SK-N-SH (cell line): ENCODE measurements around the gene LGR4. TPM values are rescaled to one million over a fixed set of nuclear protein-coding genes. Genes with fewer than 3 reads are reported as not detected.

Source experiments
- CTCF ChIA-PET: fragments of 300-600, 350-600 bp; formaldehyde crosslinking; extraction: SDS; loops from one replicate; lab custom pipeline; 2021; lab: Yijun Ruan, JAX
- POLR2A ChIA-PET: fragments of 350-600 bp; sonication (Branson Sonifier 250); formaldehyde crosslinking; extraction: SDS; loops from one replicate; lab custom pipeline; 2020; ENCODE audit warnings: antibody characterized with exemption, inconsistent platforms; lab: Yijun Ruan, JAX
- DNase-seq: peaks from one replicate; pipeline ENCODE4 v3.0.0; 2012
- H2AFZ ChIP-seq: fragments of 200-600 bp; sonication (generic); 2 replicates; pipeline ENCODE4 v1.8.1; 2016; ENCODE audit warnings: antibody characterized with exemption, mild to moderate bottlenecking, low read depth
- H3F3A ChIP-seq: fragments of 200-600 bp; sonication (generic); replicated peaks from 2 replicates; pipeline ENCODE3; 2016; ENCODE audit warnings: antibody characterized with exemption, mild to moderate bottlenecking; ENCODE audit not compliant: insufficient read depth
- H3K27ac ChIP-seq, 2 experiments: fragments of 200-500 bp in 1 of 2; fragments of 200-600 bp in 1 of 2; sonication (Bioruptor generic) in 1 of 2; sonication (generic), shearing (Covaris generic) in 1 of 2; 2 replicates each; pipeline versions ENCODE4 v1.5.1 to v1.6.1; 2014 to 2016; ENCODE audit warnings: low read depth in 2 of 2, inconsistent platforms in 1 of 2, low read length in 1 of 2, mild to moderate bottlenecking in 1 of 2, mixed read lengths in 1 of 2
- H3K27me3 ChIP-seq: fragments of 200-600 bp; sonication (generic), shearing (Covaris generic); 2 replicates; pipeline ENCODE4 v1.6.1; 2016; ENCODE audit warnings: mixed run types; ENCODE audit not compliant: insufficient read depth
- H3K36me3 ChIP-seq, 2 experiments: fragments of 200-500 bp in 1 of 2; fragments of 200-600 bp in 1 of 2; sonication (Bioruptor generic) in 1 of 2; sonication (generic) in 1 of 2; replicated peaks in 1 of 2; 2 replicates each; pipeline versions ENCODE3 to v1.5.1; 2014 to 2016; ENCODE audit warnings: low read length in 1 of 2, mild to moderate bottlenecking in 1 of 2; ENCODE audit not compliant: insufficient read depth in 2 of 2, control insufficient read depth in 1 of 2
- H3K4me1 ChIP-seq, 2 experiments: fragments of 200-500 bp in 1 of 2; fragments of 200-600 bp in 1 of 2; sonication (Bioruptor generic) in 1 of 2; sonication (generic), shearing (Covaris generic) in 1 of 2; 2 replicates each; pipeline versions ENCODE4 v1.5.1 to v1.6.1; 2014 to 2016; ENCODE audit warnings: low read depth in 1 of 2, low read length in 1 of 2, mixed run types in 1 of 2; ENCODE audit not compliant: insufficient read depth in 2 of 2, control insufficient read depth in 1 of 2
- H3K4me2 ChIP-seq: fragments of 200-600 bp; sonication (generic), shearing (Covaris generic); 2 replicates; pipeline ENCODE4 v1.6.1; 2017; ENCODE audit warnings: mixed run types
- H3K4me3 ChIP-seq, 2 experiments: fragments of 200-500 bp in 1 of 2; fragments of 200-600 bp in 1 of 2; sonication (Bioruptor generic) in 1 of 2; sonication (generic), shearing (Covaris generic) in 1 of 2; 2 replicates each; pipeline versions ENCODE4 v1.5.1 to v1.8.1; 2014 to 2016; ENCODE audit warnings: low read depth in 2 of 2, inconsistent platforms in 1 of 2, low read length in 1 of 2, mild to moderate bottlenecking in 1 of 2, mixed read lengths in 1 of 2, moderate library complexity in 1 of 2
- H3K79me2 ChIP-seq: fragments of 200-600 bp; sonication (generic); 2 replicates; pipeline ENCODE4 v1.8.1; 2017; ENCODE audit warnings: mild to moderate bottlenecking; ENCODE audit not compliant: insufficient read depth
- H3K9ac ChIP-seq: fragments of 200-600 bp; sonication (generic); 2 replicates; pipeline ENCODE4 v1.6.1; 2017; ENCODE audit warnings: mixed run types
- H3K9me2 ChIP-seq: fragments of 200-600 bp; sonication (generic); 2 replicates; pipeline ENCODE4 v1.6.1; 2017; ENCODE audit warnings: mixed run types
- H3K9me3 ChIP-seq: fragments of 200-600 bp; sonication (generic); 2 replicates; pipeline ENCODE4 v1.6.1; 2017; ENCODE audit warnings: mixed run types, mild to moderate bottlenecking, moderate library complexity
- H4K20me1 ChIP-seq: fragments of 200-600 bp; sonication (generic); 2 replicates; pipeline ENCODE4 v1.6.1; 2017; ENCODE audit warnings: mild to moderate bottlenecking, mixed run types; ENCODE audit not compliant: insufficient read depth
- FOSL2 ChIP-seq: IDR thresholded peaks from 2 replicates; pipeline ENCODE4 v1.4.0; 2012; ENCODE audit warnings: low read depth, mild to moderate bottlenecking, moderate library complexity, borderline replicate concordance
- JUND ChIP-seq: IDR thresholded peaks from 2 replicates; pipeline ENCODE4 v1.4.0; 2012
- RAD21 ChIP-seq: IDR thresholded peaks from 2 replicates; pipeline ENCODE4 v1.6.1; 2012; ENCODE audit warnings: mild to moderate bottlenecking, low read length
- RCOR1 ChIP-seq: fragments of 150-350 bp; IDR thresholded peaks from 2 replicates; pipeline ENCODE4 v1.6.1; 2017; ENCODE audit warnings: antibody characterized with exemption, low read length
- SMC3 ChIP-seq: IDR thresholded peaks from 2 replicates; pipeline ENCODE4 v1.6.1; 2012; ENCODE audit warnings: low read depth, low read length, improper control_type of control experiment
- TCF12 ChIP-seq: IDR thresholded peaks from 2 replicates; pipeline ENCODE4 v1.4.0; 2012
- WGBS: methylation state at CpG from one replicate; pipeline ENCODE4 v1.1.6; 2017; ENCODE audit warnings: low lambda C conversion rate; 5-methylcytosine and 5-hydroxymethylcytosine counted together
- polyA plus RNA-seq, 3 experiments: library from polyadenylated mRNA; depleted of rRNA; stranded (reverse); fragments of >200 nt; gene quantifications; 2 replicates each; pipeline ENCODE4 v1.2.3, GENCODE V29; 2012
- small RNA-seq, 7 experiments: library from RNA; depleted of rRNA; stranded (forward); fragments of <200 nt; gene quantifications; one replicate each; pipeline ENCODE3, GENCODE V24; 2012
- TF ChIP-seq, protein P1 (sequence below): IDR thresholded peaks from 2 replicates; pipeline ENCODE4 v1.4.0; 2012; ENCODE audit warnings: low read depth
- TF ChIP-seq, protein P2 (sequence below): fragments of 150-350 bp; IDR thresholded peaks from 2 replicates; pipeline ENCODE4 v1.6.1; 2016; ENCODE audit warnings: mild to moderate bottlenecking, low read depth, low read length
- TF ChIP-seq, protein P3 (sequence below): fragments of 150-350 bp; IDR thresholded peaks from 2 replicates; pipeline ENCODE4 v1.6.1; 2017; ENCODE audit warnings: antibody characterized with exemption, low read length, low read depth, borderline replicate concordance
- TF ChIP-seq, protein P4 (sequence below): IDR thresholded peaks from 2 replicates; pipeline ENCODE4 v1.4.0; 2012; ENCODE audit warnings: low read depth, borderline replicate concordance

Gene LGR4
- polyA plus RNA-seq, 1 of the 3 experiments (the other 2 are of a cell fraction): 2.6 TPM

DNA sequence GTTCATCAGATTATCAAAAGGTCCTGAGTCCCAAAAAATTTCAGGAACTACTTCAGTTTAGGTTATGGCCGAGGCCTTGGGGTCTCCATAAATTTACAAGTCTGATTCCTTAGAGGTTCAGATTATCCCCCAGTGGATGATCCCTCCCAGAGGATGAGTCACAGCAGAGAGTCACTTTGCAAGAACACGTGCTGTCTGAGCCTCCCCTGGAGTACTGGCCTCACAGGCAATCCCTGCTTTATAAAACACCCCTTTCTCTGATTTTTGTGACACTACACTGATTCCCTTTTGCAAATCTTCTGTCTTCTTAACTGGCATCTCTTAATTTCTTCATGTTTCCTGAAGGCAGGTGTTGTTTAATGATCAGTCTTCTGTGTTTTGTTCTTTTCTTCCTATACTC lies 154.8 kb downstream of the LGR4 start:
- no peaks in the 10 kb centered on the region for H3K79me2 ChIP-seq
- H4K20me1 ChIP-seq: no peaks in the 10 kb centered on the region
- H3K9me3 ChIP-seq: no peaks in the 10 kb centered on the region
- WGBS: 40% methylated on average over 1 of the region's 2 CpGs
- peaks cover 10 to 38% of the 10 kb centered on the region in 2 experiments; a peak in 3 of 4 replicates for H3K4me1 ChIP-seq
- DNase-seq: no peak
- no peak overlapping the region for H3K9ac ChIP-seq
- peaks cover 12% of the 10 kb centered on the region for H3F3A ChIP-seq
- ChIA-PET CTCF (interaction anchor here (1.0 kb wide), 1 partner anchor 168 kb away, joined by 3 read pairs; no protein-coding TSS in a partner anchor), POLR2A (no interaction called here)
- no peaks in the 10 kb centered on the region for H3K9me2 ChIP-seq
- H2AFZ ChIP-seq: peak overlapping the region; percentile 58; the same call in 1 of the 2 replicates
- peak overlapping the region in 1 of 2 experiments; percentile 62; a peak in 2 of 4 replicates for H3K27ac ChIP-seq
- TF ChIP-seq, protein P1, sequence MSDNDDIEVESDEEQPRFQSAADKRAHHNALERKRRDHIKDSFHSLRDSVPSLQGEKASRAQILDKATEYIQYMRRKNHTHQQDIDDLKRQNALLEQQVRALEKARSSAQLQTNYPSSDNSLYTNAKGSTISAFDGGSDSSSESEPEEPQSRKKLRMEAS: peak; percentile 89
- TF ChIP-seq, protein P2, sequence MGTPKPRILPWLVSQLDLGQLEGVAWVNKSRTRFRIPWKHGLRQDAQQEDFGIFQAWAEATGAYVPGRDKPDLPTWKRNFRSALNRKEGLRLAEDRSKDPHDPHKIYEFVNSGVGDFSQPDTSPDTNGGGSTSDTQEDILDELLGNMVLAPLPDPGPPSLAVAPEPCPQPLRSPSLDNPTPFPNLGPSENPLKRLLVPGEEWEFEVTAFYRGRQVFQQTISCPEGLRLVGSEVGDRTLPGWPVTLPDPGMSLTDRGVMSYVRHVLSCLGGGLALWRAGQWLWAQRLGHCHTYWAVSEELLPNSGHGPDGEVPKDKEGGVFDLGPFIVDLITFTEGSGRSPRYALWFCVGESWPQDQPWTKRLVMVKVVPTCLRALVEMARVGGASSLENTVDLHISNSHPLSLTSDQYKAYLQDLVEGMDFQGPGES: no peak
- TF ChIP-seq RCOR1 (no peak), JUND (peak; percentile 72), SMC3 (no peak), TCF12 (peak; percentile 53), RAD21 (no peak), FOSL2 (peak; percentile 81)
- TF ChIP-seq, protein P3, sequence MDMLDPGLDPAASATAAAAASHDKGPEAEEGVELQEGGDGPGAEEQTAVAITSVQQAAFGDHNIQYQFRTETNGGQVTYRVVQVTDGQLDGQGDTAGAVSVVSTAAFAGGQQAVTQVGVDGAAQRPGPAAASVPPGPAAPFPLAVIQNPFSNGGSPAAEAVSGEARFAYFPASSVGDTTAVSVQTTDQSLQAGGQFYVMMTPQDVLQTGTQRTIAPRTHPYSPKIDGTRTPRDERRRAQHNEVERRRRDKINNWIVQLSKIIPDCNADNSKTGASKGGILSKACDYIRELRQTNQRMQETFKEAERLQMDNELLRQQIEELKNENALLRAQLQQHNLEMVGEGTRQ: no peak
- TF ChIP-seq, protein P4, sequence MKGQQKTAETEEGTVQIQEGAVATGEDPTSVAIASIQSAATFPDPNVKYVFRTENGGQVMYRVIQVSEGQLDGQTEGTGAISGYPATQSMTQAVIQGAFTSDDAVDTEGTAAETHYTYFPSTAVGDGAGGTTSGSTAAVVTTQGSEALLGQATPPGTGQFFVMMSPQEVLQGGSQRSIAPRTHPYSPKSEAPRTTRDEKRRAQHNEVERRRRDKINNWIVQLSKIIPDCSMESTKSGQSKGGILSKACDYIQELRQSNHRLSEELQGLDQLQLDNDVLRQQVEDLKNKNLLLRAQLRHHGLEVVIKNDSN: peak; percentile 63; the same call in 1 of the 2 replicates
- no peaks in the 10 kb centered on the region for H3K27me3 ChIP-seq
- no peak overlapping the region for H3K4me3 ChIP-seq
- no peaks in the 10 kb centered on the region for H3K36me3 ChIP-seq
- H3K4me2 ChIP-seq: no peak overlapping the region

Small RNA genes lying within 50 kb of the gene (small RNA-seq; reads per million reads assigned to genes)
- gene AC100771.1: 0 reads per million in 7 experiments
- 0 reads per million in 7 experiments for gene MIR8087
- 0 reads per million in 7 experiments for gene RNA5SP339

Other genes starting within 250 kb of the LGR4 start
- 5.7 and 6.7 TPM in 2 replicates for gene CCDC34, start 109.6 kb downstream of the LGR4 start, polyA plus RNA-seq (2012; rRNA removed)
- gene LIN7C, start 34.0 kb upstream of the LGR4 start, polyA plus RNA-seq (2012; rRNA removed): 7.3 and 11.0 TPM in 2 replicates
- gene BDNF, start 227.7 kb upstream of the LGR4 start, polyA plus RNA-seq (2012; rRNA removed): 21.3 and 24.4 TPM in 2 replicates